ENCODE measurements around the gene PRKCE. TPM values are rescaled to one million over a fixed set of nuclear protein-coding genes. Genes with fewer than 3 reads are reported as not detected.

PRKCE gene
- total RNA-seq, 2 experiments from 2014 or later = 17.0 to 42.1 TPM

DNA sequence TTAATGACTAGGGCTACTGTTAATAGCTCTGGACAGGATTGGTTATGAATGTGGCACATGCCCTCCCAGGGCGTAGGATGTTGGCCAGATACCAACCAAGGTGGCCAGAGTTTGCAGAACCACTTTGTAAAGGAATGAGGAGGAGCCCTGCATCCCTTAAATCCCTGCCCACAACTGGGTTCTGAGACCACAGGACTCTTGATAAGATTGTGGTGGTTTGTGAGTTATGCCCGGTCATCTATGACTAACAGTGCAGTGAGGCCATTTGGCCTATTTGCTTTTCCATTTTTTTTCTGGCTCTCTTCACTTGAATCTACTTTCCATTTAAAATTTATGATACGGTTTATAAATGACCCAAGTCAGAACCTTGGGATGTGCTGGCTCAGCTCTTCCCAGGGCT is 294.5 kb downstream of the PRKCE start:
- TF ChIP-seq, protein P1, sequence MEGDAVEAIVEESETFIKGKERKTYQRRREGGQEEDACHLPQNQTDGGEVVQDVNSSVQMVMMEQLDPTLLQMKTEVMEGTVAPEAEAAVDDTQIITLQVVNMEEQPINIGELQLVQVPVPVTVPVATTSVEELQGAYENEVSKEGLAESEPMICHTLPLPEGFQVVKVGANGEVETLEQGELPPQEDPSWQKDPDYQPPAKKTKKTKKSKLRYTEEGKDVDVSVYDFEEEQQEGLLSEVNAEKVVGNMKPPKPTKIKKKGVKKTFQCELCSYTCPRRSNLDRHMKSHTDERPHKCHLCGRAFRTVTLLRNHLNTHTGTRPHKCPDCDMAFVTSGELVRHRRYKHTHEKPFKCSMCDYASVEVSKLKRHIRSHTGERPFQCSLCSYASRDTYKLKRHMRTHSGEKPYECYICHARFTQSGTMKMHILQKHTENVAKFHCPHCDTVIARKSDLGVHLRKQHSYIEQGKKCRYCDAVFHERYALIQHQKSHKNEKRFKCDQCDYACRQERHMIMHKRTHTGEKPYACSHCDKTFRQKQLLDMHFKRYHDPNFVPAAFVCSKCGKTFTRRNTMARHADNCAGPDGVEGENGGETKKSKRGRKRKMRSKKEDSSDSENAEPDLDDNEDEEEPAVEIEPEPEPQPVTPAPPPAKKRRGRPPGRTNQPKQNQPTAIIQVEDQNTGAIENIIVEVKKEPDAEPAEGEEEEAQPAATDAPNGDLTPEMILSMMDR (conservative IDR thresholded peaks at IDR 0.05; ENCODE audit: low read length) = no peak
- TF ChIP-seq EZH2phosphoT487 (IDR thresholded peaks at IDR 0.05; ENCODE audit: borderline replicate concordance, low read depth, low read length) = no peak
- H3K36me3 ChIP-seq (ENCODE audit: insufficient read depth, low read length) = no peaks in the 10 kb centered on the region
- no peaks in the 10 kb centered on the region for H3K4me1 ChIP-seq (ENCODE audit: insufficient read depth, low read length, poor library complexity, severe bottlenecking)
- H3K9me2 ChIP-seq (ENCODE audit: insufficient read depth, low read length) = no peaks in the 10 kb centered on the region
- no peak overlapping the region for H3K4me3 ChIP-seq (ENCODE audit: low read depth, low read length, poor library complexity, severe bottlenecking)
- POLR2A ChIA-PET = no interaction called here
- CTCF ChIA-PET (ENCODE audit: unreplicated experiment) = no interaction called here
- no peak overlapping the region for H2AFZ ChIP-seq (ENCODE audit: low read length)
- no peaks in the 10 kb centered on the region for H4K20me1 ChIP-seq (ENCODE audit: insufficient read depth, low read length)
- no peaks in the 10 kb centered on the region for H3K9me3 ChIP-seq (ENCODE audit: low read length)
- no peak overlapping the region for H3K27ac ChIP-seq (ENCODE audit: low read depth, low read length, poor library complexity, severe bottlenecking)
- intact Hi-C loops (cut with micrococcal nuclease; ENCODE audit: unreplicated experiment) = no loop called here
- DNase-seq (ENCODE audit: low spot score) = no peak
- no peaks in the 10 kb centered on the region for H3K79me2 ChIP-seq (ENCODE audit: insufficient read depth, low read depth, low read length)
- no TSS peak for BruUV-seq (replicated peaks)
- no peak overlapping the region for H3K4me2 ChIP-seq (ENCODE audit: low read length)

DNA sequence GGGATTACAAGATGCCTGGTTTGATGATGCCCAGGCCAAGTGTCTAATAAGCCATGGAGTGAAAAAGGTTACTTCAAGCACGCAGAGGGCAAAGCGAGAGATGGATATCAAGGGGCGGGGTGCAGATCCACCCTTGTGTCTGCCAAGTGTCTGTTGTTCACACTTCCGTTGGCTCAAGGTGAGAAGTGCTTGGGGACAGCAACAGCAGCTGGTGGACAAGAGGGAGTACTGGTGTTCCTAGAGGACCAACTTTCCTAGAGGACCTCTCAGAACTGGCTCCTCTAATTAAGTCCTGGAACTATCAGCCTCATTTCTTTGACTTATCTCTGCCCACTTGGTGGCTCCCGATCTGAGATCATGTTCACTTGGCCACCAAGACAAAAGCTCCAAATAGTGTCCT is 299.1 kb downstream of the PRKCE start:
- intact Hi-C loops (cut with micrococcal nuclease; ENCODE audit: unreplicated experiment) = no loop called here
- no peaks in the 10 kb centered on the region for H3K9me2 ChIP-seq (ENCODE audit: insufficient read depth, low read length)
- no peak overlapping the region for H3K4me2 ChIP-seq (ENCODE audit: low read length)
- no peaks in the 10 kb centered on the region for H3K79me2 ChIP-seq (ENCODE audit: insufficient read depth, low read depth, low read length)
- no peaks in the 10 kb centered on the region for H3K9me3 ChIP-seq (ENCODE audit: low read length)
- TF ChIP-seq EZH2phosphoT487 (IDR thresholded peaks at IDR 0.05; ENCODE audit: borderline replicate concordance, low read depth, low read length) = no peak
- TF ChIP-seq, protein P1 (conservative IDR thresholded peaks at IDR 0.05; ENCODE audit: low read length) = no peak
- DNase-seq (ENCODE audit: low spot score) = no peak
- no peak overlapping the region for H2AFZ ChIP-seq (ENCODE audit: low read length)
- H3K27ac ChIP-seq (ENCODE audit: low read depth, low read length, poor library complexity, severe bottlenecking) = no peak overlapping the region
- H3K4me3 ChIP-seq (ENCODE audit: low read depth, low read length, poor library complexity, severe bottlenecking) = no peak overlapping the region
- ChIA-PET CTCF (ENCODE audit: unreplicated experiment) (no interaction called here), POLR2A (no interaction called here)
- BruUV-seq (replicated peaks) = no TSS peak
- no peaks in the 10 kb centered on the region for H4K20me1 ChIP-seq (ENCODE audit: insufficient read depth, low read length)
- H3K36me3 ChIP-seq (ENCODE audit: insufficient read depth, low read length) = no peaks in the 10 kb centered on the region
- no peaks in the 10 kb centered on the region for H3K4me1 ChIP-seq (ENCODE audit: insufficient read depth, low read length, poor library complexity, severe bottlenecking)

DNA sequence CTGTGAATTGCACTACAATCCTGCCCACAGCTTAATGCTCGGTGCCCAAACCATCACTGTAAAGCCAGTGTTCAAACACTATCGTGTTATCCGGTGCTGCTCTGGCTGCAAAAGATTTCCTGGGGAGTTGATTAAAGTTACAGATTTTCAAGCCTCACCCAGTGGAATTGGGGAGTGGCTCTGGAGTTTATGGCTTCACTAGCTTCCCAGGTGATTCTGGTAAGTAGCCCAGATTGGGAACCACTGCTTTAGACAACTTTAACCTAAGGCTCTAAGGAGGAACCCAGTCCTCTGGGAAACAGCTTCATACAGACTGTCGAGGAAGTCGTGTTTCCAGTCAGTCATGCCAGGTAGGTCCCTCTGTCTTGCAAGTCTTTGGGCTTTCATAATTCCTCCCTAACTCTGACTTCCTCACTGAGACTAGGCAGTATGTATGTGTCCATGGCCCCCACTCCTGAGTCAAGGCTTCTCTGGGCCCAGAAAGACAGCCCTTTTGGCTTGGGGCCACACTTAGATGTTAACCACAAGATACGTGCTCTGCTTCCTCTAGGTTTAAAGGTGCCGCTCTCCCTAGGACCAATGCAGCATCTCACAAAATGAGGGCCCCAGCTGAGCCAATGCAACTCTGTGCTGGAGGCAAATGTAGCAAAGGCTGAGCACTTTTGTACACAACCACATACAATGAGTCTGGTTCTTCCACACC is 299.7 kb downstream of the PRKCE start:
- no peak for DNase-seq (ENCODE audit: low spot score)

More for the DNA sequence above, 299.7 kb downstream of the PRKCE start:
- no peaks in the 10 kb centered on the region for H3K4me1 ChIP-seq (ENCODE audit: insufficient read depth, low read length, poor library complexity, severe bottlenecking)
- no peaks in the 10 kb centered on the region for H3K9me3 ChIP-seq (ENCODE audit: low read length)
- ChIA-PET CTCF (ENCODE audit: unreplicated experiment) (no interaction called here), POLR2A (no interaction called here)
- H3K4me3 ChIP-seq (ENCODE audit: low read depth, low read length, poor library complexity, severe bottlenecking) = no peak overlapping the region
- intact Hi-C loops (cut with micrococcal nuclease; ENCODE audit: unreplicated experiment) = no loop called here
- no peaks in the 10 kb centered on the region for H3K79me2 ChIP-seq (ENCODE audit: insufficient read depth, low read depth, low read length)
- H3K4me2 ChIP-seq (ENCODE audit: low read length) = no peak overlapping the region
- TF ChIP-seq, protein P1 (conservative IDR thresholded peaks at IDR 0.05; ENCODE audit: low read length) = no peak
- TF ChIP-seq EZH2phosphoT487 (IDR thresholded peaks at IDR 0.05; ENCODE audit: borderline replicate concordance, low read depth, low read length) = no peak
- H3K9me2 ChIP-seq (ENCODE audit: insufficient read depth, low read length) = no peaks in the 10 kb centered on the region
- H4K20me1 ChIP-seq (ENCODE audit: insufficient read depth, low read length) = no peaks in the 10 kb centered on the region
- BruUV-seq (replicated peaks) = no TSS peak
- no peak overlapping the region for H2AFZ ChIP-seq (ENCODE audit: low read length)
- no peak overlapping the region for H3K27ac ChIP-seq (ENCODE audit: low read depth, low read length, poor library complexity, severe bottlenecking)
- no peaks in the 10 kb centered on the region for H3K36me3 ChIP-seq (ENCODE audit: insufficient read depth, low read length)

All from OCI-LY7 (cell line).